Left ventricle myocardium inferior (tissue), 1 donor: ENCODE measurements around the gene ATG9B. TPM values are rescaled to one million over a fixed set of nuclear protein-coding genes. Genes with fewer than 3 reads are reported as not detected.
A peak's percentile ranks its signal among the peaks of the same experiment; 100 is the strongest.

Experiments used
- DNase-seq: peaks from one replicate; pipeline ENCODE4 v3.0.0-alpha.2; 2020
- H3K27ac ChIP-seq: fragments of 200-600 bp; replicated peaks from 2 replicates; pipeline ENCODE4 v1.8.0; 2021
- H3K27me3 ChIP-seq: fragments of 200-600 bp; 2 replicates; pipeline ENCODE4 v1.8.0; 2021; ENCODE audit warnings: low read depth
- H3K36me3 ChIP-seq: fragments of 200-600 bp; 2 replicates; pipeline ENCODE4 v1.8.0; 2021
- H3K4me1 ChIP-seq: fragments of 200-600 bp; 2 replicates; pipeline ENCODE4 v1.8.0; 2021
- H3K4me3 ChIP-seq: fragments of 200-600 bp; 2 replicates; pipeline ENCODE4 v1.8.0; 2021; ENCODE audit warnings: mild to moderate bottlenecking, moderate library complexity
- H3K9me3 ChIP-seq: fragments of 200-600 bp; replicated peaks from 2 replicates; pipeline ENCODE4 v1.8.0; 2021
- intact Hi-C: fragments of 100-400 bp; cut with micrococcal nuclease; formaldehyde crosslinking; loops from one replicate; pipeline ENCODE4 v1.11.0; 2022
- total RNA-seq: library from RNA; stranded (reverse); fragmentation: NEBNext Ultra II Directional; extraction: Animal tissue kit (Norgen Biotek cat#: 25700); gene quantifications from one replicate; pipeline ENCODE4 v1.2.1, GENCODE V29; 2021
- TF ChIP-seq, protein P1 (sequence below): fragments of 200-600 bp; IDR thresholded peaks from 2 replicates; pipeline ENCODE4 v1.8.0; 2021; ENCODE audit warnings: antibody characterized with exemption, mild to moderate bottlenecking, borderline replicate concordance
- donor health status: DM: no; HTN: yes; CAD: no; lungs with severe emphysema.

ATG9B gene
- total RNA-seq, 1 donor from 2014 or later: not detected

DNA sequence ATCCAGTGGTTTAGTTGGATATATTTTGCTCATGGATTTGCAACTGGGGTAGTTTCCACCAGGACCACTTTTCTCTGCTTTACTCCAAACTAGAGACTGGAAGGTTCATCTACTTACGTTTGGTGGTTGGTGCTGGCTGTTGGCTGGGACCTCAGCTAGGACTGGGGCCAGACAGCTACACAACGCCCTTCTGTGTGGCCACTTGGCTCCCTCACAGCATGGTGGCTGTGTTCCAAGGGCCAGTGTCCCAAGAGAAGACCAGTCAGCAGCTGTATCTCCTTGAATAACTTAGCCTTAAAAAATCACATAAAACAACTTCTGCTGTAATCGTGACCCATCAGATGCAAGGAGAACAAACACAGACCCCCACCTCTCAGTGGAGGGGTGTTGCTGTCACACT is 41.9 kb downstream of the ATG9B start:
- Histone ChIP-seq H3K36me3 (no peaks in the 10 kb centered on the region), H3K9me3 (no peaks in the 10 kb centered on the region), H3K27me3 (peaks cover 51% of the 10 kb centered on the region), H3K4me3 (no peak overlapping the region), H3K4me1 (peaks cover 32% of the 10 kb centered on the region), H3K27ac (no peak overlapping the region)
- TF ChIP-seq, protein P1, sequence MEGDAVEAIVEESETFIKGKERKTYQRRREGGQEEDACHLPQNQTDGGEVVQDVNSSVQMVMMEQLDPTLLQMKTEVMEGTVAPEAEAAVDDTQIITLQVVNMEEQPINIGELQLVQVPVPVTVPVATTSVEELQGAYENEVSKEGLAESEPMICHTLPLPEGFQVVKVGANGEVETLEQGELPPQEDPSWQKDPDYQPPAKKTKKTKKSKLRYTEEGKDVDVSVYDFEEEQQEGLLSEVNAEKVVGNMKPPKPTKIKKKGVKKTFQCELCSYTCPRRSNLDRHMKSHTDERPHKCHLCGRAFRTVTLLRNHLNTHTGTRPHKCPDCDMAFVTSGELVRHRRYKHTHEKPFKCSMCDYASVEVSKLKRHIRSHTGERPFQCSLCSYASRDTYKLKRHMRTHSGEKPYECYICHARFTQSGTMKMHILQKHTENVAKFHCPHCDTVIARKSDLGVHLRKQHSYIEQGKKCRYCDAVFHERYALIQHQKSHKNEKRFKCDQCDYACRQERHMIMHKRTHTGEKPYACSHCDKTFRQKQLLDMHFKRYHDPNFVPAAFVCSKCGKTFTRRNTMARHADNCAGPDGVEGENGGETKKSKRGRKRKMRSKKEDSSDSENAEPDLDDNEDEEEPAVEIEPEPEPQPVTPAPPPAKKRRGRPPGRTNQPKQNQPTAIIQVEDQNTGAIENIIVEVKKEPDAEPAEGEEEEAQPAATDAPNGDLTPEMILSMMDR: no peak
- intact Hi-C loops: no loop called here
- peak; percentile 24 for DNase-seq

DNA sequence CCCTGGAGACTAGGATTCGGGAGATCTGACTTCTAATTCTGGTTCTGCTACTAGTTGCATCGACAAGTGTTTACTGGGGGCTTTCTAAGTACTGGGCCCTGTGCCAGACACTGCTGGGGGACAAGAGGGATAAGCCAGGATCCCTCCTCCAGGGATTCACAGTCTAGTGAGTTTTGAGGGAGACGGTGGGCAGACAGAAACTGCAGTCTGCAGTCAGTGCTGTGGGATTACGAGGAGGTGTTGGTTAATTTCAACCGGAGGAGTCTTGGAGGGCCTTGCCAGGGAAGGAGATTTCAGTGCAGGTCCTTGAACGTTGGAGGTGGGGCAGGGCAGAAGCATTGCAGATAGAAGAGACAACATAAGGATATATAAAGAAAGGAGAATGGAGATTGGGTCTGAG is 42.6 kb downstream of the ATG9B start:
- Histone ChIP-seq H3K4me3 (no peak overlapping the region), H3K4me1 (peaks cover 37% of the 10 kb centered on the region), H3K36me3 (no peaks in the 10 kb centered on the region), H3K9me3 (no peaks in the 10 kb centered on the region), H3K27ac (no peak overlapping the region), H3K27me3 (peaks cover 58% of the 10 kb centered on the region)
- DNase-seq: no peak
- TF ChIP-seq, protein P1: no peak
- intact Hi-C loops: no loop called here

DNA sequence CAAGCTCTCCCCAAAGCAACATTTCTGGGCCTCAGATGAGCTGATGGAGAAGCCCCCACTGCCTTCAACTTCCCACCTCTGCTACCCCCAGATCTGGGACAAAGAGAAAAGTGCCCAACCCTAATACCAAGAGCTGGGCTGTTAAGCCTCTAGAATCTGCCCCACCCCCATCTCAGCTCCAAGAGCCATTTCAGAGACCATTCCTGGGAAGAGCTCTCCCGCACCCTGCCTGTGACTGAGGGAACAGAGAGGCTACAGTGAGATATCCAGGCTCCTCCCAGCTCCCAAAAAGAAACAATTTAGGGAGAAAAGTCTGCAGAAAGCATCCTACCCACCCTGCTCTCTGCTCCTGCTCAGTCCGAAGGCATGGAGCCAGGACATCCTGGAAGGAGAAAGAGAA is 43.6 kb downstream of the ATG9B start:
- intact Hi-C loops: no loop called here
- H3K36me3 ChIP-seq: no peaks in the 10 kb centered on the region
- H3K4me3 ChIP-seq: no peak overlapping the region
- TF ChIP-seq, protein P1: no peak
- no peak overlapping the region for H3K27ac ChIP-seq
- H3K9me3 ChIP-seq: no peaks in the 10 kb centered on the region
- DNase-seq: no peak
- peaks cover 67% of the 10 kb centered on the region for H3K27me3 ChIP-seq
- H3K4me1 ChIP-seq: peaks cover 33% of the 10 kb centered on the region

DNA sequence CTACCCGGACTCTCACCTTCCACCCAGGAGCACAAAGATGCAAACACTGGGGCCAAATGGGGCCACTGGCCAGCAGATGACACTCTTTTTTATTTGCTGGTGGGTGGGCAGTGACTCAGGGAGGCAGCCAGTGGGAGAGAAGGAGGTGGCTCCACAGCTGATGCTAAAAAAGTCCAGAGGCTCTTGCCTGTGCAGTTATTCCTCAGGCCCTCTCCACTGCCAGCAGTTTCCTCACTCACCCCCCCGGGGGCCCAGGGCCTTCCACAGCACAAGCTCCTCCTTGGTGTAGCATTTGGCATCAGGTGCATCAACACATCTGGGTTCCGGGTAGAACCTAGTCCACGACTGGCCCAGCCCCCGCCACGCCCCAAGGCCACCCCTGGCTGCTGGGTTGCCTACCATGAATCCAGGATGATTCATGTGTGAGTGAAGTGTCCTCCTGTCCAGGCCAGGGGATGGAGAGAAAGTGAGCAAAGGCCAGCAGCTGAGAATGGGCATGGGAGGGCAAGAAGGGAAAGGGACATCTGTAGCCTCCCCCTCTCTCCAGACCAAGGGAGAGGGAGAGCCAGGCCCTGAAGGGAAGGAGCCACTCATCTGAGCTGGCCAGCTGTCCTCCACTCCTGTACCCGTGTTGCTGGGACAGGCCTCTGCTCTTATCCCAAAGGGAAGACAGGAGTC is 44.4 kb downstream of the ATG9B start:
- H3K27ac ChIP-seq: peak overlapping the region; percentile 96
- TF ChIP-seq, protein P1: no peak
- intact Hi-C loops: no loop called here
- H3K4me3 ChIP-seq: no peak overlapping the region
- H3K27me3 ChIP-seq: peaks cover 76% of the 10 kb centered on the region
- no peaks in the 10 kb centered on the region for H3K36me3 ChIP-seq
- H3K4me1 ChIP-seq: peaks cover 39% of the 10 kb centered on the region
- no peak for DNase-seq
- H3K9me3 ChIP-seq: no peaks in the 10 kb centered on the region

DNA sequence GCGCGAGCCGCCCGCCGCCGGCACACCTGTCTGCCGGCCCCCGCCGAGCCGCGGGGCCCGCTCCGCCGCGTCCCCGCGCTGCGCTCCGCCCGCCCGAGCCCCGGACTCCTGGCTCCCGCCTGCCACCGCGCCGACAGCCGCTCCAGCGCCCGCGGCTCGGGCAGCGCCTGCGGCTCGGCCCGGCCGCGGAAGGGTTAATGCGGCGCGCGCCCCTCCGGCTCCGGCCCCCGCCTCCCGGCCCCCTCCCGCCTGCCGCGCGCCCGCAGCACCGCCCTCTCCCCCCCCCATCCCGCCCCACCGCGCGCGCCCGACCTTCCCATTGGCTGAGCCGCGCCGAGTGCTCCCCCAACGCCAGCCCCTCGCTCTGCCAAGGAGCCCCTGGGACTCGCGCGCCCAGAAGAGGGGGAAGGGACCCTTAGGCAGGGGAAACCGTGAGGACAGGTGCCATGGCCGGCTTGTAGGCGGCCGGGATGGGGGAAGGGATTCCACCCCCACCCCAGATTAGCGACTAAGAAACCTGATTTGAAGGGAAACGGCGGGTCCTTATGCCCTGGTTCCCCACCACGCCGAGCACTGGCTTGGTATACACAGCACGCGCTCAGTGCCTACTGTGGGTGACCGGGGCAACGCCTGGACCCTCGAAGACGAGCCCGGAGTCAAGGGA is 46.0 kb downstream of the ATG9B start, which contains the start of gene KCNH2:
TSS of gene KCNH2 (minus strand) at position 196 of the 664 bp plus-strand sequence. CDS start 408 bp downstream, outside the sequence.
- H3K4me1 ChIP-seq: peaks cover 55% of the 10 kb centered on the region
- intact Hi-C loops: no loop called here
- DNase-seq: peak; percentile 72

More for the DNA sequence above, 46.0 kb downstream of the ATG9B start, which contains the start of gene KCNH2:
- TF ChIP-seq, protein P1: no peak
- Histone ChIP-seq H3K9me3 (no peaks in the 10 kb centered on the region), H3K4me3 (peak within 1 kb of the TSS; percentile 67), H3K36me3 (no peaks in the 10 kb centered on the region), H3K27ac (peak within 1 kb of the TSS; percentile 96), H3K27me3 (peaks cover 89% of the 10 kb centered on the region)
